ENCODE data around the gene ABCC5.
"Not testable (repeated sequence)": the region's sequence is repeated elsewhere in the genome, so short reads cannot be mapped to it uniquely, and the experiment has no call there.

Gene ABCC5

DNA sequence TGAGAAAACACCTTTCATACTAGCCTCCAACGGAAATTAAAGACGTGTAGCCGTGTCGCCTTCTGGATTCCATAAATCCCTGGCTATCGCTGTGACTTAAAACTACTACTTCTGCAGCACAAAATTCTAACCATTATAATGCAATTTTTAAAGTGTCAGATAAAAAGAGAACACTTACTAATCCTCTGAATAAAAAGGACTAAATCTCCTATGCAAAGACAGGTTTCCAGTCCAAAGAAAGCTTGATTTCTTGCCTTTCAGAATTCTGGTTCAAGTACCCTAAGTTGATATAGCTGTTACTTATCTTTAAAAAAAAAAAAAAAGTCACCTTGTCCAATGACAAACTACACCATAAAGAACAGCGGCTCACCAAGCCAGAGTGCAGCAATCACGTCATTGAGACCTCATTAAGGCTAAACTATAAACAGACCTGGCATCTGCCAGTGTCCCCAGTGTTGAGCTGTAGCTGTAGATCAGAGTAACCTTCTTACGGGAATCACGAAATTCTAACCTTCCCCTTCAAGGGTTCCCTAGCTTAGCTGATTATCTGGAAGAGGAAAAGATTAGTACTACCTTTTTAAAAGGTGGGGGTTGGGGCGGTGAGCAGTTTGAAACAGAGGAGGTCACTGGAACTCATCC lies 2.2 kb downstream of the ABCC5 start:
- DNase-seq: peak; percentile 98

DNA sequence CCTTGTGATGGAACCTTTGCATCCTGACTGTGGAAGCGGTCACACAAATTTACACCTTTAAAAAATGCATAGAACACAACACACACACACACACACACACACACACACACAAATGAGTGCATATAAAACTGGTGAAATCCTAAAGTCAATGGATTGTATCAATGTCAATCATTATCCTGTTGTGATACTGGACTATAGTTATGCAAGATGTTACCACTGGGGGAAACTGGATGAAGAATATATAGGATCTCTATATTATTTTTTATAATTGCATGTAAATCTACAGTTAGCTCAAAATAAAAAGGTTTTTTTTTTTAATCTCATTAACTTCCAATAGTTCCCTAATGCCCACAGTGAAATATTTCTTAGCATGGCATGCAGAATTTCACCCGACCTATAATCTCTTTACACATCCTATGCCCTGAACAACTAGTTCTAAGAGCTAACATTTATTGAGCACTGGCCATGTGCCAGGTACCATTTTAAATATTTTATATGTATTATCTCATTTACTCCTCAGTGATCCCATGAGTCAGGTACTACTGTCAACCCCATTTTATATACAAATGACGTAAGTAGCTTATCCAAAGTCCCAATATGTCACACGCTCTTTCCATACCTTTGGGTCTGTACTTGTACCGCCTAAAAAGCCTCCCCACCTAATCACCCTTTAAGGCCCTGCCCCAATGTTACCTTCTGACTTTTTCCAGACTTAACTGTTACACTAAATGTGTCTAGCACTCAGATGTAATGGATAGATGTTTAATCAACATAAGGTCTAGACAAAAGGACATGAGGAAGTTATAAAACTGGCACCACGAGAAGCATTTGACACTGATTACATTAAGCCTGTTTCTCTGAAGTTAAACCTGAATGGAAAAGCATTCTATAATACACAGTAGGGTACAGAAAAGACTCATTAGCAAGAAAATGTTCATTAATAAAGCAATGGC lies 5.5 kb downstream of the ABCC5 start:
- no peak for DNase-seq

DNA sequence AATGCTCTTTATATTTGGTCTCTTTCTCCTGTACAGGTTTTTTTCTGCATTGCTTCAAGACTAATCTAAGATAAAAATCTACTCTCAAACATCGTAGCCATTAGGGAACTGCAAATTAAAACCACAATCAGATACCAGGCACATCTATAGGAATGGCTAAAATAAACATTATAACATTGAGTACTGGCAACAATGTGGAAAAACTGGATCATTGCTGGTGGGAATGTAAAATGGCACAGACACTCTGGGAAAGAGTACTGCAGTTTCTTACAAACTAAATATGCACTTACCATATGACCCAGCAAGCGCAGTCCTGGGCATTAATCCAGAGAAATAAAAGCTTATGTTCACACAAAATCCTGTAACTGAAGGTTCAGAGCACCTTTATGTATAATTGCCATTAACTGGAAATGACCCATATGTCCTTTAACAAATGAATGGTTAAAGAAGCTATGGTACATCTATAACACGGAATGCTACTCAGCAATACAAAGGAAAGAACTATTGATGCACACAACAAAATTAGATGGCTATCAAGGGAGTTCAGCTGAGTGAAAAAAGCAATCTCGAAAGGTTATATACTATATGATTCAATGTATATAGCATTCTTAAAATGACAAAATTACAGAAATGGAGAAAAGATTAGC lies 6.3 kb downstream of the ABCC5 start:
- no peak for DNase-seq

DNA sequence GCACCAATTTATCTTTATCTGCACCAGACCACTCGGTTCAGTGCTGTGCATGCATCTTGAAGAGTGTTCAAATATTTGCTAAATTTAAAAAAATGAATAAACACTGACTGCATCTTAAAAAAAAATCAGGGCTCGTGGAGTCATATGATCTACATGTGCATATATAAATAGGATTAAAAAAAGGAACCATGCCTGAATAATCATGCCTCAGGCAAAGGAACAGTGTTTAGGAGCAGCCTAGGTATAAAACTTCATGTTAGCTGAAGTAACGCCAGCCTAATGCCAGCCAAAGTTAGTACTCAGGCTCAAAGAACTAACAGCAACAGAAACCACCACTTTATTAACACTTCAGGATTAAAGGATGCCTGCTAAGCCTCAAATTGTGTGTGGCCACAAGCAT lies 9.5 kb downstream of the ABCC5 start:
- DNase-seq: no peak

DNA sequence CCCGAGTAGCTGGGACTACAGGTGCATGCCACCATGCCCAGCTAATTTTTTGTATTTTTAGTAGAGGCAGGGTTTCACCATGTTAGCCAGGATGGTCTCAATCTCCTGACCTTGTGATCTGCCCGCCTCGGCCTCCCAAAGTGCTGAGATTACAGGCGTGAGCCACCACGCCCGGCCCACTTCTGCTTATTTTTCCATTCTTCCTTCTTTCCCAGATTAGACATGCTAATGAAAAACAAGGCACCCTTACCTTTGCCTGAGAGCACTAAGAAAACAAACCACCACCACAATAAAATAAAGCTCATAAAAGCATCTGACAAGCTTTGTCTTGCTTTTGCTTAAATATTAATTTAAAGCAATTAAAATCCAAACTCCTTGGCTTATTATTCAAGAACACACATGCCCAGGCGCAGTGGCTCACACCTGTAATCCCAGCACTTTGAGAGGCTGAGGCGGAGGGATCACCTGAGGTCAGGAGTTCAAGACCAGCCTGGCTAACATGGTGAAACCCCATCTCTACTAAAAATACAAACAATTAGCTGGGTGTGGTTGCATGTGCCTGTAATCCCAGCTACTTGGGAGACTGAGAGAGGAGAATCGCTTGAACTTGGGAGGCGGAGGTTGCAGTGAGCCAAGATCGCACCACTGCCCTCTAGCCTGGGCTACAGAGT lies 10.4 kb downstream of the ABCC5 start:
- not testable (repeated sequence) for DNase-seq

DNA sequence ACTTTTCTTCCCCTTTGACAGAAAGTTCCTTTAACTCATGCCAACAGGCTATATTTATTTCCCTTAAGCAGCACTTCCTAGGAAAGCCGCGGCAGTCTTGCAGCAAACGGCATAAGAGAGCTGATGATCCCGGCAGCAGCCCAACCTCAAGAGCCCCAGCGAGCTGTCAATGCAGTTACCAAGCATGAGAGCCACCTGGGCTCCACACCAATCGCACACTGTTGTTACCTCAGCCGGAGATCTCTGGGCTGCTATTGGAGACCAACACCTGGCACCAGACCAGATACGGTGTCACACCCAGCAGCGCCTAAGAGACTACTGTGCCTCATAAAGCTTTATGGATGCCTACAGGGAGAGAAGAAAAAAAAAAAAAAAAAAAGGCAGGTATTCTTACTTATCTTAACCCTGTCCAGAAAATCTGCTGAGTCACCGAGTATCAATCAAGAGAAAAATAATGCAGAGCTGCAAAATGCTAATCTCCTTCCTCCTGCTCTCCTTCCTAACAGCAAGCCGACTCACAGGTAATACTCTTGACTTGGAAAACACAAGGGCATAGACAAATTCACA lies 11.7 kb downstream of the ABCC5 start:
- DNase-seq: peak; percentile 90

DNA sequence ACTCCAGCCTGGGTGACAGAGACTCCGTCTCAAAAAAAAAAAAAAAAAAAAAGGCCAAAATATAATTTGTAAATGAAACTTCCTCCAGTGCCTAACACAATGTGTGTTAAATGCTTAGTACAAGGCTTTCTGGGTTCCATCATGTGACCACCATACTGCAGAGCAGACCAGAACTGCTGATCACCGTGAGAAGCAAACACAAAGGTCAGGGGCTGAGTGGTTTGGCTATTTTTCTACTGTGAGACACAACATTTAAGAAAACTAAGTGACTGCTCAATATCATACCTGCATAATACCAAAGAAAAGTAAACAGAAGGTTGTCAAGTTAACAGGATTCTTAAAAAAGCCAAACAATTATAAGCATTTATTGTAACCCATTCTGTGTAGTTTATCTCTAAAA lies 13.2 kb downstream of the ABCC5 start:
- no peak for DNase-seq

DNA sequence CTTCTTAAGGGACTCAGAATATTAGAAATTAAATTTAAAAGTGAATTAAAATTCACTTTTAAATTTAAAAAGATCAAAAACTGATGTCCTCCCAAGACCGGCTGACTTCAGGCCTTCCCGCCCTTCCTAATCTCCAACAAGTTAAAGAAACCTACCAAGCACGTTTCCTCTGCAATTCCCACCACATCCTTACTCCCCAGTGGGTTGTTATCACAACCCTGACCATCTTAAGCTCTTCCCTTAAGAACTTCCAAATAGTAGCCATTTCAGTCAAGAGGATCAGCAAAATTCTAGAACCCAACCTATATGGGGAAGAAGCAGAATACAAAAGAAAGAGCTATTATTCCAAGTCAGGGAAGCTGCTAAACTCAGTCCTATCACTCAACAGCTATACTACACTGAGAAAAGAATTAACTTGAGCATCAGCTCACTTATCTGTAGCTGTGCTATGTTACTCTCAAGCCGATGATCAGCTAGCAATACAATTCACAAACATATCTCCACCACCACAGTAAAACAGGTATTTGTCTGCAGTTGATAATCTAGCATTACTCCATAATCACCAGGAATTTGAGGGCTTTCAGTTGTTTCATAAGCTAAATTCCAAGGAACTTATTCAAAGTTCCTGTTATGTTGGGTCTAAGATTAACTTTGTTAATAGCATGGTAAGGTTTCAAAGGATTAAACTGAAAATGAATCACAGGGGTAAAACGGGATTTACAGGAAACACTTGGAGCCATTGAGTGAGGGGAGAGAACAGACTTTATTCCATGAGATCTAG lies 14.3 kb downstream of the ABCC5 start:
- DNase-seq: no peak

DNA sequence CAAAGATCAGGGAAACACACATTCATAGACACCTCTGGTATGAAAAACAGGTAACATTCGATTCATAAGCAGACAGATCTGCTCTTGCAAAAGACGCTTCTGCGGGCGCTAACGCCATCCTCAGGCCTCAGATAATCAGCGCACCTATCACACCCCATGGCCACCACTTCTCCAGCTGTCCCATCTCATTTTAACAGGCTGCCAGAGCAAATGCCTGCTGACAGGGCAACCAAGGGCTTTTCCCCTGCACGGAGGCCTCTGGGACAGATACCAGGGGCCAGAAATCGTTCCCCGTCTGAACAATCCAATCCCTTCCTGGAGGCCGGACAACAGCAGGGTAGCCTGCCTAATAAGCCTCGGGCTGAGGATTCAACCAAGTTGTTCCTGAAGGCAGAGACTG lies 15.2 kb downstream of the ABCC5 start:
- no peak for DNase-seq

DNA sequence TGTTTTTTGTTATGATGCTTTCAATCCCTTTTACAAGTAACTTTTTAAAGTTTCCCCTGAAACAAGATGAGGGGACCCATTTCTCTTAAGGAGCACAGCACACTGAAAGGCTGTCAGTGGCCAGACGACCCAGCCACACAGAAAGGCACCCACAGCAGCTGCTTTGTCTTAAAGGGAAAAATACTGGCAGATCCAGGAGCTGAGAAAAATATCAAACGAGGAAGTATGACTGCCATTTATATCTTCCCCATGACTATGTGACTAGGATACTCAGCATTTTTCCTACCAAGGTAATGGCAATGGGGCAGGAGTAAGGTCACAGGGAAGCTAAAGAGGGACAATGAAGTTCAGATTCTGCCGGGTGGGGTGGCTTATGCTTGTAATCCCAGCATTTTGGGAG lies 15.9 kb downstream of the ABCC5 start:
- DNase-seq: no peak

DNA sequence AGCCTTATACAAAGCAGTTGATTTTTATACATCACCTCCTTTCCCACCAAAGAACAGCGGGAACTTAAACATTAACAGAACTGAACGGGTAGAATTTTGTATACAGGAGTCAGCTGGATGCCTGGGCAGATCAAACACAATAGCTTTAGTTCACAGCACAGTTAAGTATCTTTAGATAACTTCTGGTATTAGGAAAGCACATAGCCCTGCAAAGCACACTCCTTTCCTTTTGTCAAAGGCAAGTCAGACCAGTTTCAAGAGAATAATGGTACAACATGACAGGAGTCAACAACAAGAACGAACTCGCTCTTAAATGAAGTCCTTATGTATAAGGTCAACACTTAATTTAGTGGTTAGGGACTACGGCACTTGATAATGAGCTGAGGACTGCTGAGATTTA lies 26.3 kb downstream of the ABCC5 start:
- no peak for DNase-seq

DNA sequence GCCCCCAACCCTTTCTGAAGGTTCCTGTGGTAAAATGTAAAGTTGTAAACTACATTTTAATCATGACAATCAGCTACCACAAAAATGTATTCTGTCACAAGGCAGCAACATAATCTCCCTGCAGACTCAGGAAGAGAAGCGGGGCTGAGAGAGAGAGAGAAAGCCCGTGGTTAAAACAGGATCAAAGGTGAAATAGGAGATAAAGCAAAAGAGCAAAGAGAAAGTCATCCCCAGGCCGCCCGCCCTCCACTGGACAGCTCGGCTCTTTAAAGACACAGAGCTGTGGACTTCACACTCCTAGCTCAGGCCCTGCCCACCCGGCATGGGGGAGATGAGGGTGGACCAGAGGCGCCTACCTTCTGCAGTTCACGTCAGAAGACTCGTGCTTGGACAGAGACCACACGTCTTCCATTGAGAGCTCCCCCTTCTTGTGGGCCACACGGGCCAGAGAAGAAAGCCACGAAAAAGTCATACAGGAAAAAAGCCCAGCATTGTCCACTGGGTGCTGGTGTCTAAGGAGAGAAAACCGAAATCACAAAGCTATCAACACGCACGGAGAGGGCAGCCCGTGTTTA lies 29.4 kb downstream of the ABCC5 start:
- no peak for DNase-seq

DNA sequence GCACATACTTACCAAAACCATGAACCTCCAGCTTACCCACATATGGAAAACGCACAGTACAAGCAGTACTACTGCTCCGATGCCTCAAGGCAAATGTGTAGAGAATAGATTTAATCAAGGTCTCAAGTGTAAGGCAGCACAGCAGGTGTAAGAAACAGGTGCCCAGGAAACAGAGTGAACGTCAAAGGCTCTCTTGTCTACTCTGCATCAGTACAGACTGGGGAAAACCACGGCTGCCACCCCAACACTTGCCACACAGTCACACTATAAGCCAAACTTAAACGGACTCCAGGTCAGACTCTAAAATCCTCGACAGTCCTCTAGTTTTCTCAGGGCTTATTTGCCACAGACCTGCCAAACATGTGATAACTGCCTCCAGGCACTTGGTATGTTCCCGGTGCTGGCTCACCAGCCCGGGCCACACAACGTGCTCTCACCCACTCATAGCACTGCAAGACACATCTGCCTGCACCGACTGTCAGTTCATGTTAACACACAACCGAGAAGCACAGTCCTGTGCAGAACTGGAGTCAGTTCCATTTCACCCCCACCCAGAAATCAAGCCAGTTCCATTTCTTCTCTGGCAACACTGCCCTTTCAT lies 30.6 kb downstream of the ABCC5 start:
- no peak for DNase-seq

DNA sequence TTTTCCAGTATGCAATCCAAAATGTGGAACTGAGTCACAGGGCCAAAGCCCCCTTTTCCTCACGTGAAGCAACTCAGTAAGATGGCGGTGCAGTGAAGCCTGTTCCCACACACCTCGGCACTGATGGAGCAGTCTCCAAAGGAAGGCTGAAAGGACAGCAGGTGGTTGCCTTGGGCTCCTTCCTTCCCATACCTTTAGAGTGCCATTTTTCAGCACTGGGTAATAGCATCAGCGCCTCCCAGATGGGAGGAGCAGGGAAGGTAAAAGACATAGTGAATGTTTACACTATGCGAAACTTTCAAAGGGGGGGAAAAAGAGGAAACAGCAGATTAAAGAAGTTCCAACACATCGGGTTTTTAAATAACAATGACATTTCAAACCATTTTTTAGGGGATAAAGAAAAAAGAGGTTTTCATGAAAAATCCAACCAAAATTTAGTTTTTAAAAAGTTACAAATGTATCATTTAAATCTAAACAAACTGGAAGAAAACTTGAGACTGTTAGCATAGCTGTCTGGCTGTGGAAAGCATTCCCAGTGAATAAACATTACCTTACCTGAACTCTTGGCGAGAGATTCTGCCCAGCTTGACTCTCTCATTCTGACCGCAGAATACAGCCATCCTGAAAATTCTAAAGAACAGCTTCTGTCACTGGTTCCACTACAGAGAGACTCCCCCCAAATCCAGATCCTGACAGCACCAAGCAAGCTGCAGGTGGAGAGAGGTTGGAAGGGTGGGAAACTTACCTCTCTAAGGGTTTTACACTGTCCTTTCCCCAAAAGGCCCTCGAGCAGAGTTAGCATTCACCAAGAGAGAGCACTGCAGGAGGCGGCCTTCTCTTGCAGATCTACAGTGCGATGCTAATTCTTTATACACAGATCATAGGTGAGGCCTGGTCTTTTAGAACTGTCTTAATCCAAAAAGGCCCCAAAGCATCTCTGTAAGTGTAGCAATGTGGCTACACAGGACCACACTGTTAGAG lies 32.6 kb downstream of the ABCC5 start:
- no peak for DNase-seq

DNA sequence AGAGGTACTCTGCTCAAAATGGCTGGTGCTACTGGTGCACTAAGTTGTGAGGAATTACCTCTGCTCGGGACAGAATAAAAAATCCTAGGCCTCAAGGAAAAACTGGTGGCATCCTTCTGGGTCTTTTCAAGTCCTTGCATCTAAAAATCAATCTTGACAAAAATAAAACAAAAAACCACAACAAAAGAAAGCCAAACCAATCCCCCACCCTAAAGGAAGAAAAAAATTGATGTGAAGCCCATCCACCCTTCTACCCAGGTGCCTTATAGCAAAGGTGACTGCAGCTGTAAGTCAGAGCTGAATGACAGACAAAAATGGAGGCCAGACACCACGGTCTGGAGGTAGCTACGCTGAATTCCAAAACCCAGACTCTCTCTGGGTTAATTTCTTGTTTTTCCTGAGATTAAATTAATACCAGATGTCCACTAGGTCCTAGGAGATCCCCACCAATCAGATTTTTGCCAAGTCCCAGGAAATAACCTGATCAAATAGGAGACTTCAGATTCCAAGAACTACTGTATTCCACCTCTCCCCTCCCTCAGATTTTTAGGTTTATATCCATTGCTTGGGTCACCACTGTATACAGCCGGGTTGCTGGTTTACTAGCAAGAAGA lies 33.5 kb downstream of the ABCC5 start:
- DNase-seq: no peak

DNA sequence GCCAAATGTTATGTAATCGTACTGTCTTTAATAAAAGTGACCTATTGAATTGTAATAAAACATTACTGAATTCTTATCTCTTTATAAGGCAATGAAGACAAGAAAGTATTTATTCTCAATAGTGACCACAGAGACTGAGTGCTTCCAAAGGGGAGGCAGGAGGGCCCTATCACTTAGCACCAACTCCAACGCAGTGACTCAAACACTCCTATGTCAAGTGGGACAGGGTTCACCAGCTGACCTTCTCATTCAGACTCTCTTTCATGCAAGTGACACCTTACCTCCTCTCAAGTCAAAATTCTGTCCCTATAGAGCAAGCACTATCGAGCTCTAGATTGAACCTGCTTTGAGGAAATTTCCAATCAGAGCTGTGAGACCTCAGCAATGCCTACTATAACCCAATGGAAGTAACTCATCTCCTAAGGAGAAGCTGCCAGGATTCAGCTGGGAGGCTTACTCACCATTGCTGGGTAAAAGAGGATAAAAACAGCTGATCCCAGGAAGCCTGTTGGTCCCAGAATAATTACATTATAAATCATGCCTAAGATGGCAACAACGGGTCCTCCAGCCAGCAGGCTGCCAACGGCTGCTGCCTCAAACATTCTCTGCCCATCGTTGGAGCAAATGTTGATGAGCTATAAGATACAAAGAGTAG lies 35.6 kb downstream of the ABCC5 start:
- DNase-seq: no peak

DNA sequence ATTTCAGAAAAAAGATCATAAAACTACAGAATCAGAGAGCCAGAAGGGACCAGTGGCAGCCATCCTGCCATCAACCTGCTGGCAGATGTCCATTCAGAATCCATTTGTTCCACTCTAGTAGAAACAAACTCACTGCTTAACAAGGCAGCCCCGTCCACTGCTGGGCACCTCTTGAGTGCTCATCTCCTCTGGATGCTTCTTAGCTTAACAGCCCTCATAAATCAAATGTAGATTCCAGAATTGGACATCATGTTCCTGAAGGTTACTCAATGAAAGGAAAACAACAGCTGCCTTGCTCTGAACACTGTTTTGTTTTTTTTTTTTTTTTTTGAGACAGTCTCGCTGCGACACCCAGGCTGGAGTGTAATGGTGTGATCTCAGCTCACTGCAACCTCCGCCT lies 37.3 kb downstream of the ABCC5 start:
- no peak for DNase-seq

DNA sequence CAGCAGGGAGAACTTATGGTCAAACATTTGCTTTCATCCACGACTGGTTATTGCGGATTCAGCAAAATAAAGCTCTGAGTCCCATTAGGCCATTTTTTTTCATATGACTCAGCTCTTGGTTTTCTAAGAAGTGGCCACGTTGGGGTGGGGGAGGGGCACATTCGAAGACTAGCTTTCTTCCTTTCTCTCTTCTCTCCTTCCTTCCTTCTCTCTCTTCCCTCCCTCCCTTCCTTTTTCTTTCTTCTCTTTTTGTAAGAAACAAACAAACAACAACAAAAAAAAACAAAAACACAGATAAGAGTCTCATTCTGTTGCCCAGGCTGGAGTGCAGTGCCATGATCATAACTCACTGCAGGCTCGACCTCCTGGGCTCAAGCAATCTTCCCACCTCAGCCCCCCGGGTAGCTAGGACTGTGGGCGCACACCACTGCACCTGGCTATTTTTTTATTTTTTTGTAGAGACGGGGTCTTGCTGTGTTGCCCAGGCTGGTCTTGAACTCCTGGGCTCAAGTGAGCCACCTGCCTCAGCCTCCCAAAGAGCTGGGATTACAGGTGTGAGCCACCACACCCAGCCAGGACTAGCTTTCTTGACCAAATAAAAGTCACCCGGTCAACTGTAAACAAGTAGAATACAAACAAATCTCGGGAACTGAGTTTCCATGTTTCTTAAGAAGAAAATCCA lies 41.6 kb downstream of the ABCC5 start:
- DNase-seq: no peak
